CD4-positive, alpha-beta memory T cell (primary cell): ENCODE measurements around the gene PDE6G. TPM values are rescaled to one million over a fixed set of nuclear protein-coding genes. Genes with fewer than 3 reads are reported as not detected.
A peak's percentile ranks its signal among the peaks of the same experiment; 100 is the strongest.

Experiments used
- CTCF ChIA-PET: fragments of 350-600 bp; sonication (Branson Sonifier 250); formaldehyde crosslinking; loops from one replicate; lab custom pipeline; 2021; ENCODE audit warnings: inconsistent platforms; ENCODE audit not compliant: partially characterized antibody; lab: Charles Lee
- POLR2A ChIA-PET: fragments of 350-600 bp; sonication (Branson Sonifier 250); formaldehyde crosslinking; loops from one replicate; lab custom pipeline; 2021; ENCODE audit not compliant: partially characterized antibody; lab: Charles Lee
- DNase-seq, 5 donors: peaks; one replicate each; pipeline versions ENCODE4 v3.0.0 to v3.0.0-alpha.2; 2020 to 2022; ENCODE audit warnings: mixed read lengths in 1 of 5
- H3K27ac ChIP-seq: one replicate; pipeline ENCODE4 v1.7.0; 2013; ENCODE audit warnings: low read depth, low read length
- H3K27me3 ChIP-seq: 2 replicates; pipeline ENCODE4 v1.7.0; 2013; ENCODE audit warnings: mild to moderate bottlenecking, low read length, moderate library complexity; ENCODE audit not compliant: insufficient read depth
- H3K36me3 ChIP-seq: 2 replicates; pipeline ENCODE4 v1.7.0; 2013; ENCODE audit warnings: mild to moderate bottlenecking, low read length, moderate library complexity; ENCODE audit not compliant: insufficient read depth
- H3K4me1 ChIP-seq: 2 replicates; pipeline ENCODE4 v1.7.0; 2013; ENCODE audit warnings: mild to moderate bottlenecking, low read length, moderate library complexity; ENCODE audit not compliant: insufficient read depth
- H3K4me3 ChIP-seq, 2 donors: one replicate each; pipeline ENCODE4 v1.7.0; 2013; ENCODE audit warnings: low read length in 2 of 2, mild to moderate bottlenecking in 1 of 2
- H3K9me3 ChIP-seq, 2 donors: one replicate each; pipeline ENCODE4 v1.7.0; 2013; ENCODE audit warnings: low read length in 2 of 2, control low read depth in 1 of 2; ENCODE audit not compliant: control insufficient read depth in 1 of 2
- H3K27ac Mint-ChIP-seq, 7 donors: one replicate each; pipeline ENCODE4 v1.8.0; 2020 to 2021; ENCODE audit warnings: mixed read lengths in 7 of 7, mild to moderate bottlenecking in 6 of 7, inconsistent platforms in 3 of 7, moderate library complexity in 3 of 7
- H3K27me3 Mint-ChIP-seq, 2 donors: one replicate each; pipeline ENCODE4 v1.8.0; 2020 to 2021; ENCODE audit warnings: mixed read lengths in 2 of 2
- H3K36me3 Mint-ChIP-seq, 2 donors: one replicate each; pipeline ENCODE4 v1.8.0; 2020 to 2021; ENCODE audit warnings: mixed read lengths in 2 of 2, inconsistent platforms in 1 of 2, mild to moderate bottlenecking in 1 of 2
- H3K4me1 Mint-ChIP-seq, 4 donors: one replicate each; pipeline ENCODE4 v1.8.0; 2020 to 2021; ENCODE audit warnings: mixed read lengths in 4 of 4, mild to moderate bottlenecking in 1 of 4
- H3K4me3 Mint-ChIP-seq, 8 donors: one replicate each; pipeline ENCODE4 v1.8.0; 2020 to 2021; ENCODE audit warnings: mixed read lengths in 8 of 8, mild to moderate bottlenecking in 7 of 8, moderate library complexity in 6 of 8, inconsistent platforms in 3 of 8
- H3K9me3 Mint-ChIP-seq, 8 donors: one replicate each; pipeline ENCODE4 v1.8.0; 2020 to 2021; ENCODE audit warnings: mixed read lengths in 8 of 8, mild to moderate bottlenecking in 5 of 8, inconsistent platforms in 3 of 8, moderate library complexity in 1 of 8
- intact Hi-C: fragments of 100-400 bp; cut with micrococcal nuclease; formaldehyde crosslinking; loops from one replicate; pipeline ENCODE4 v1.15.1; 2023
- polyA plus RNA-seq, 2 donors: library from polyadenylated mRNA; unstranded; fragments of 300-500 nt; fragmentation: Illumina TruSeq; gene quantifications; one replicate each; pipeline ENCODE4 v1.2.3, GENCODE V29; 2021
- total RNA-seq, 2 experiments: library from RNA; stranded (reverse); gene quantifications; one replicate each; pipeline ENCODE4 v1.2.3, GENCODE V29; 2021

Gene PDE6G
- total and polyA plus RNA-seq, 4 experiments from 2014 or later, result 0.83 to 1.3 (median 1.1) TPM

- CTCF ChIA-PET, result no interaction called here
- Mint-ChIP-seq H3K4me3 (no peak overlapping the region), H3K27me3 (no peaks in the 10 kb centered on the region), H3K36me3 (peaks cover 26 to 51% of the 10 kb centered on the region in 2 donors), H3K4me1 (peaks cover 0 to 9% (median 3%) of the 10 kb centered on the region in 4 donors), H3K9me3 (no peaks in the 10 kb centered on the region), H3K27ac (no peak overlapping the region)
- Histone ChIP-seq H3K4me3 (no peak overlapping the region), H3K36me3 (peaks cover 70% of the 10 kb centered on the region), H3K27ac (no peak overlapping the region), H3K9me3 (no peaks in the 10 kb centered on the region), H3K4me1 (no peaks in the 10 kb centered on the region), H3K27me3 (no peaks in the 10 kb centered on the region)
- no peak for DNase-seq
- POLR2A ChIA-PET, result interaction anchor here (0.6 to 1.1 kb wide), 2 partner anchors 9 to 12 kb away, joined by 3 read pairs; no protein-coding TSS in a partner anchor
- intact Hi-C loops, result no loop called here
These were observed 37.3 kb upstream of the PDE6G start for GRCh38 chr17:81693509-81694210.

GRCh38 chr17:81691608-81692007 is 35.3 kb upstream of the PDE6G start:
- Histone ChIP-seq H3K36me3 (peaks cover 69% of the 10 kb centered on the region), H3K4me3 (no peak overlapping the region), H3K27me3 (no peaks in the 10 kb centered on the region), H3K4me1 (no peaks in the 10 kb centered on the region), H3K9me3 (no peaks in the 10 kb centered on the region), H3K27ac (no peak overlapping the region)
- CTCF ChIA-PET, result no interaction called here
- Mint-ChIP-seq H3K36me3 (peaks cover 19 to 47% of the 10 kb centered on the region in 2 donors), H3K27ac (no peak overlapping the region), H3K4me3 (no peak overlapping the region), H3K27me3 (no peaks in the 10 kb centered on the region), H3K9me3 (no peaks in the 10 kb centered on the region), H3K4me1 (peaks cover 0 to 14% (median 3%) of the 10 kb centered on the region in 4 donors)
- POLR2A ChIA-PET, result interaction anchor here (1.6 kb wide), 1 partner anchor 12 kb away, joined by 3 read pairs; the partner anchor contains the start of gene MRPL12
- intact Hi-C loops, result no loop called here
- DNase-seq, result no peak

GRCh38 chr17:81691196-81691595 is 34.9 kb upstream of the PDE6G start:
- Mint-ChIP-seq H3K27ac (no peak overlapping the region), H3K9me3 (no peaks in the 10 kb centered on the region), H3K4me3 (no peak overlapping the region), H3K4me1 (peaks cover 0 to 16% (median 5%) of the 10 kb centered on the region in 4 donors), H3K36me3 (peaks cover 21 to 49% of the 10 kb centered on the region in 2 donors), H3K27me3 (no peaks in the 10 kb centered on the region)
- intact Hi-C loops, result no loop called here
- POLR2A ChIA-PET, result interaction anchor here (1.6 kb wide), 1 partner anchor 12 kb away, joined by 3 read pairs; the partner anchor contains the start of gene MRPL12
- Histone ChIP-seq H3K27ac (no peak overlapping the region), H3K27me3 (no peaks in the 10 kb centered on the region), H3K36me3 (peaks cover 72% of the 10 kb centered on the region), H3K9me3 (no peaks in the 10 kb centered on the region), H3K4me3 (no peak overlapping the region), H3K4me1 (peaks cover 3% of the 10 kb centered on the region)
- CTCF ChIA-PET, result no interaction called here
- DNase-seq, result no peak

- Mint-ChIP-seq H3K9me3 (no peaks in the 10 kb centered on the region), H3K27ac (no peak overlapping the region), H3K27me3 (no peaks in the 10 kb centered on the region), H3K4me1 (peaks cover 1 to 22% (median 8%) of the 10 kb centered on the region in 4 donors), H3K4me3 (no peak overlapping the region), H3K36me3 (peaks cover 22 to 48% of the 10 kb centered on the region in 2 donors)
- Histone ChIP-seq H3K27me3 (no peaks in the 10 kb centered on the region), H3K4me1 (peaks cover 10% of the 10 kb centered on the region), H3K27ac (no peak overlapping the region), H3K4me3 (no peak overlapping the region), H3K36me3 (peaks cover 79% of the 10 kb centered on the region), H3K9me3 (no peaks in the 10 kb centered on the region)
- ChIA-PET CTCF (no interaction called here), POLR2A (interaction anchor here (1.6 kb wide), 1 partner anchor 13 kb away, joined by 3 read pairs; the partner anchor contains the start of gene MRPL12)
- intact Hi-C loops, result no loop called here
- no peak for DNase-seq
These were observed 34.2 kb upstream of the PDE6G start for GRCh38 chr17:81690549-81690948.

- Histone ChIP-seq H3K36me3 (peaks cover 76% of the 10 kb centered on the region), H3K9me3 (no peaks in the 10 kb centered on the region), H3K27me3 (no peaks in the 10 kb centered on the region), H3K4me3 (no peak overlapping the region), H3K27ac (no peak overlapping the region), H3K4me1 (peaks cover 15% of the 10 kb centered on the region)
- Mint-ChIP-seq H3K36me3 (peaks cover 22 to 48% of the 10 kb centered on the region in 2 donors), H3K27me3 (no peaks in the 10 kb centered on the region), H3K4me3 (no peak overlapping the region), H3K27ac (peak overlapping the region in 1 of 7 donors; percentile 42), H3K4me1 (peaks cover 6 to 27% (median 10%) of the 10 kb centered on the region in 4 donors), H3K9me3 (no peaks in the 10 kb centered on the region)
- intact Hi-C loops, result no loop called here
- ChIA-PET CTCF (no interaction called here), POLR2A (interaction anchor here (1.6 kb wide), 1 partner anchor 13 kb away, joined by 3 read pairs; the partner anchor contains the start of gene MRPL12)
- DNase-seq, result no peak
These were observed 33.7 kb upstream of the PDE6G start for GRCh38 chr17:81690066-81690465.

GRCh38 chr17:81688616-81689015 is 32.3 kb upstream of the PDE6G start:
- Histone ChIP-seq H3K27ac (no peak overlapping the region), H3K4me1 (peaks cover 23% of the 10 kb centered on the region), H3K9me3 (no peaks in the 10 kb centered on the region), H3K36me3 (peaks cover 63% of the 10 kb centered on the region), H3K4me3 (no peak overlapping the region), H3K27me3 (no peaks in the 10 kb centered on the region)
- H3K27ac Mint-ChIP-seq, result peak overlapping the region in 2 of 7 donors; percentile 17 to 68
- DNase-seq, result no peak
- no peaks in the 10 kb centered on the region for H3K27me3 Mint-ChIP-seq
- ChIA-PET POLR2A (no interaction called here), CTCF (no interaction called here)
- H3K9me3 Mint-ChIP-seq, result peaks cover 0 to 2% (median 0%) of the 10 kb centered on the region in 8 donors
- no peak overlapping the region for H3K4me3 Mint-ChIP-seq
- peaks cover 22 to 55% of the 10 kb centered on the region in 2 donors for H3K36me3 Mint-ChIP-seq
- intact Hi-C loops, result no loop called here
- peaks cover 15 to 39% (median 18%) of the 10 kb centered on the region in 4 donors for H3K4me1 Mint-ChIP-seq

GRCh38 chr17:81687770-81688541 is 31.6 kb upstream of the PDE6G start:
- no peak overlapping the region for H3K27ac ChIP-seq
- H3K4me1 Mint-ChIP-seq, result peaks cover 16 to 44% (median 22%) of the 10 kb centered on the region in 4 donors
- peaks cover 0 to 3% (median 0%) of the 10 kb centered on the region in 8 donors for H3K9me3 Mint-ChIP-seq
- H3K4me3 Mint-ChIP-seq, result peak overlapping the region in 1 of 8 donors; percentile 39
- H3K27me3 Mint-ChIP-seq, result no peaks in the 10 kb centered on the region
- no peaks in the 10 kb centered on the region for H3K9me3 ChIP-seq
- ChIA-PET POLR2A (interaction anchor here (1.0 kb wide), 1 partner anchor 8 kb away, joined by 4 read pairs; no protein-coding TSS in a partner anchor), CTCF (interaction anchor here (0.9 kb wide), 1 partner anchor 12 kb away, joined by 3 read pairs; no protein-coding TSS in a partner anchor)
- H3K36me3 ChIP-seq, result peaks cover 62% of the 10 kb centered on the region
- peaks cover 22 to 57% of the 10 kb centered on the region in 2 donors for H3K36me3 Mint-ChIP-seq
- DNase-seq, result no peak
- H3K27me3 ChIP-seq, result no peaks in the 10 kb centered on the region
- H3K4me3 ChIP-seq, result no peak overlapping the region
- H3K4me1 ChIP-seq, result peaks cover 25% of the 10 kb centered on the region
- peak overlapping the region in 3 of 7 donors; percentile 35 to 60 (median 60) for H3K27ac Mint-ChIP-seq
- intact Hi-C loops, result no loop called here
